ENCODE results near the gene TMPRSS13. TPM values are rescaled to one million over a fixed set of nuclear protein-coding genes. Genes with fewer than 3 reads are reported as not detected.

Gene TMPRSS13
- total and polyA plus RNA-seq, 2 of the 13 experiments (the other 11 are each of a cell fraction or from before 2014, with no cell fraction given) = not detected

- DNase-seq (ENCODE audit: low spot score) (no peak), ATAC-seq (no peak), FAIRE-seq (no peak)
- Histone ChIP-seq H3K27me3 (ENCODE audit: control insufficient read depth in 1 of 2, insufficient read depth in 2 of 2, low read length in 2 of 2) (peaks cover 1 to 10% of the 10 kb centered on the region in 2 experiments; a peak in 1 of 5 replicates), H3K4me1 (ENCODE audit: insufficient read depth, low read length) (no peaks in the 10 kb centered on the region), H2AFZ (ENCODE audit: low read length) (no peak overlapping the region), H3K36me3 (replicated peaks in 1 of 2; ENCODE audit: control insufficient read depth in 1 of 2, insufficient read depth in 2 of 2, low read length in 2 of 2) (no peaks in the 10 kb centered on the region), H3K9ac (ENCODE audit: insufficient read depth, low read depth, low read length) (no peak overlapping the region), H3K4me2 (ENCODE audit: low read depth, low read length) (no peak overlapping the region), H3K9me3 (ENCODE audit: low read length) (no peaks in the 10 kb centered on the region; the same call in 1 of the 2 replicates), H3K27ac (ENCODE audit: extremely low read length, insufficient read depth, low read length) (no peak overlapping the region), H3K79me2 (ENCODE audit: insufficient read depth, low read length) (no peaks in the 10 kb centered on the region), H3K4me3 (replicated peaks in 1 of 3; ENCODE audit: insufficient read depth in 1 of 3, low read depth in 2 of 3, low read length in 3 of 3) (no peak overlapping the region), H4K20me1 (ENCODE audit: insufficient read depth, low read length) (no peaks in the 10 kb centered on the region)
- intact Hi-C loops (cut with micrococcal nuclease; ENCODE audit: unreplicated experiment) (loop anchor here (10.0 kb wide), 1 partner anchor 520 kb away; no protein-coding TSS in a partner anchor), in situ Hi-C loops (cut with HindIII; ENCODE audit: extremely low pct_ligation_motif_present, low pct_unique_long_range_greater_than_20kb) (loop anchor here (25.0 kb wide), 1 partner anchor 507 kb away; no protein-coding TSS in a partner anchor)
- ChIA-PET CTCF (ENCODE audit: low intra/inter-chr PET ratio, low total read pairs) (interaction anchor here (1.6 kb wide), 1 partner anchor 100 kb away, joined by 8 read pairs; no protein-coding TSS in a partner anchor), POLR2A (no interaction called here)
- WGBS (ENCODE audit: low lambda C conversion rate) = 0% methylated on average over 5 of the region's 5 CpGs
- no peak for TF ChIP-seq ZNF530 (CRISPR knock-in tag; IDR thresholded peaks at IDR 0.05; ENCODE audit: low read depth)
- TF ChIP-seq BRD4 (CRISPR knock-in tag; IDR thresholded peaks at IDR 0.05) = no peak
- TF ChIP-seq NR2F1 (CRISPR knock-in tag; IDR thresholded peaks at IDR 0.05) = no peak
- no peak for TF ChIP-seq ZNF776 (CRISPR knock-in tag; IDR thresholded peaks at IDR 0.05)
- TF ChIP-seq KMT2B (CRISPR knock-in tag; IDR thresholded peaks at IDR 0.05) = no peak
- no peak for TF ChIP-seq MYNN (CRISPR knock-in tag; IDR thresholded peaks at IDR 0.05; ENCODE audit: low read depth)
- no peak for TF ChIP-seq PREB (CRISPR knock-in tag; IDR thresholded peaks at IDR 0.05)
- no peak for TF ChIP-seq ZNF777 (CRISPR knock-in tag; IDR thresholded peaks at IDR 0.05)
- TF ChIP-seq REST (IDR thresholded peaks at IDR 0.05; ENCODE audit: borderline replicate concordance in 1 of 2, low read depth in 1 of 2, low read length in 2 of 2) = no peak
- TF ChIP-seq RBM22 (optimal IDR thresholded peaks at IDR 0.05; ENCODE audit: low read length) = no peak
- no peak for TF ChIP-seq ZNF629 (CRISPR knock-in tag; conservative IDR thresholded peaks at IDR 0.05)
- no peak for TF ChIP-seq CENPT (CRISPR knock-in tag; IDR thresholded peaks at IDR 0.05; ENCODE audit: low read depth)
- no peak for TF ChIP-seq HNF1A (IDR thresholded peaks at IDR 0.05; ENCODE audit: low read depth)
- no peak for TF ChIP-seq HNF1A (CRISPR knock-in tag; IDR thresholded peaks at IDR 0.05; ENCODE audit: borderline replicate concordance)
- TF ChIP-seq POGZ (CRISPR knock-in tag; IDR thresholded peaks at IDR 0.05) = no peak
- TF ChIP-seq KDM2A (CRISPR knock-in tag; IDR thresholded peaks at IDR 0.05; ENCODE audit: borderline replicate concordance, low read depth) = no peak
- BruUV-seq (replicated peaks) = no TSS peak
Measured at GRCh38 chr11:117944554-117944953, 15.4 kb upstream of the TMPRSS13 start.

All from HepG2 (cell line).